Measurements from ENCODE around the gene SIGMAR1. TPM values are rescaled to one million over a fixed set of nuclear protein-coding genes. Genes with fewer than 3 reads are reported as not detected.

The SIGMAR1 gene
- total RNA-seq, 2 donors from 2014 or later = 26.7 to 57.1 TPM

- Histone ChIP-seq H3K27ac (peak overlapping the region in 3 of 4 donors; percentile 71 to 75 (median 71)), H3K27me3 (no peaks in the 10 kb centered on the region), H3K4me1 (peaks cover 60% of the 10 kb centered on the region), H3K4me3 (no peak overlapping the region), H3K36me3 (replicated peaks in 1 of 2; ENCODE audit: insufficient read depth in 1 of 2, low read depth in 2 of 2) (no peaks in the 10 kb centered on the region), H3K9me3 (no peaks in the 10 kb centered on the region)
- no peak for DNase-seq
- no peak for TF ChIP-seq CTCF (IDR thresholded peaks at IDR 0.05)
- no peak for TF ChIP-seq POLR2A (IDR thresholded peaks at IDR 0.05)
- WGBS, 2 donors = 43 to 55% methylated on average over 5 of the region's 5 CpGs
- intact Hi-C loops (cut with DNase I) = no loop called here
- no peak for ATAC-seq
Measured at GRCh38 chr9:34652602-34653000, 15.0 kb upstream of the SIGMAR1 start.

GRCh38 chr9:34651876-34652601, 14.5 kb upstream of the SIGMAR1 start, which contains the start of gene IL11RA:
Gene IL11RA (plus strand): TSS chr9:34652185. CDS start chr9:34655218, 3,033 bp downstream.
- Histone ChIP-seq H3K36me3 (replicated peaks in 1 of 2; ENCODE audit: insufficient read depth in 1 of 2, low read depth in 2 of 2) (no peaks in the 10 kb centered on the region), H3K9me3 (no peaks in the 10 kb centered on the region), H3K27me3 (no peaks in the 10 kb centered on the region), H3K27ac (peak within 1 kb of the TSS; percentile 60 to 75 (median 71)), H3K4me1 (peaks cover 66% of the 10 kb centered on the region), H3K4me3 (no peak within 1 kb of the TSS)
- whole genome bisulfite sequencing, 2 donors = 14 to 24% methylated on average over 16 to 23 of the region's 24 CpGs
- TF ChIP-seq CTCF (IDR thresholded peaks at IDR 0.05) (no peak), POLR2A (IDR thresholded peaks at IDR 0.05) (no peak)
- intact Hi-C loops (cut with DNase I) = no loop called here
- peak; percentile 62 for ATAC-seq
- peak; percentile 64 to 72 (median 72) for DNase-seq

- peaks cover 68% of the 10 kb centered on the region for H3K4me1 ChIP-seq
- WGBS, 2 donors = 49 to 61% methylated on average over 4 of the region's 4 CpGs
- peak in 3 of 4 donors; percentile 44 to 66 (median 46) for DNase-seq
- H3K36me3 ChIP-seq (replicated peaks in 1 of 2; ENCODE audit: insufficient read depth in 1 of 2, low read depth in 2 of 2) = no peaks in the 10 kb centered on the region
- no peak for ATAC-seq
- H3K27ac ChIP-seq = peak overlapping the region; percentile 60 to 75 (median 71)
- H3K4me3 ChIP-seq = no peak overlapping the region
- no peaks in the 10 kb centered on the region for H3K9me3 ChIP-seq
- H3K27me3 ChIP-seq = no peaks in the 10 kb centered on the region
- intact Hi-C loops (cut with DNase I) = no loop called here
- no peak for TF ChIP-seq CTCF (IDR thresholded peaks at IDR 0.05)
- no peak for TF ChIP-seq POLR2A (IDR thresholded peaks at IDR 0.05)
Measured at GRCh38 chr9:34651321-34651720, 13.7 kb upstream of the SIGMAR1 start.

DNA sequence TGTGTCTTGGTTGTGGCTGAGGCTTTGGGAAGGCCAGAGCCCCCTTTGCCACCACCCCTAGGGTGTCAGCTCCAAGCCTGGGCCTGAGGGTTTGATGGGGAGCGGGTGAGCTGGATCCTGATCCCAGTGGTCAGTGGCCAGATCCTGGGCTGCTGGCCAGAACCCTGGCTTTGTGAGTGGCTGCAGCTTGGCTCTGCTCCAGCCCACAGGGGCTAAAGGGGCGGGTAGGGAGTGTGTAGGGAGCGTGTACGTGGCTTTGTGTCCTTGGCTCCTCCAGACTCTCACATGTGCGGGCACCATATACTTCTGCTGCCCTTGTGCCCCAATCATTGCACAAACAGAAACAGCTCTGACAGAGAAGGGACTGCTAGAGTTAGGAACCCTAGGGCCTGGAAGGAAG, 13.2 kb upstream of the SIGMAR1 start:
- 65% methylated on average over 5 of the region's 5 CpGs; no CpG with 5 or more reads in 1 of the 2 donors for WGBS, 2 donors
- no peaks in the 10 kb centered on the region for H3K36me3 ChIP-seq (replicated peaks in 1 of 2; ENCODE audit: insufficient read depth in 1 of 2, low read depth in 2 of 2)
- H3K9me3 ChIP-seq = no peaks in the 10 kb centered on the region
- H3K27ac ChIP-seq = peak overlapping the region in 2 of 4 donors; percentile 71
- no peak for TF ChIP-seq CTCF (IDR thresholded peaks at IDR 0.05)
- TF ChIP-seq POLR2A (IDR thresholded peaks at IDR 0.05) = no peak
- ATAC-seq = no peak
- peaks cover 73% of the 10 kb centered on the region for H3K4me1 ChIP-seq
- intact Hi-C loops (cut with DNase I) = no loop called here
- no peak for DNase-seq
- H3K27me3 ChIP-seq = no peaks in the 10 kb centered on the region
- no peak overlapping the region for H3K4me3 ChIP-seq

DNA sequence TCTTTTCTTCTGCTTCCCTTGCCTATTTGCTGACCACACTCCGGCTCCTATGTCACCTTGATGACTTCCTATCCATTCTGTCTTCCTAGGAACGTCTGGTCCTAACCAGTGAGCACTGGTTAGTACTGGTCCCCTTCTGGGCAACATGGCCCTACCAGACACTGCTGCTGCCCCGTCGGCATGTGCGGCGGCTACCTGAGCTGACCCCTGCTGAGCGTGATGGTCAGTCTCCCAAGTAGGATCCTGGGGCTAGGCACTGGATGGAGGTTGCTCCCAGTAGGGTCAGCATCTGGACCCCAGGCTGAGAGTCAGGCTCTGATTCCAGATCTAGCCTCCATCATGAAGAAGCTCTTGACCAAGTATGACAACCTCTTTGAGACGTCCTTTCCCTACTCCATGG, 11.1 kb upstream of the SIGMAR1 start:
- no peaks in the 10 kb centered on the region for H3K27me3 ChIP-seq
- no peak for ATAC-seq
- no peaks in the 10 kb centered on the region for H3K36me3 ChIP-seq (replicated peaks in 1 of 2; ENCODE audit: insufficient read depth in 1 of 2, low read depth in 2 of 2)
- intact Hi-C loops (cut with DNase I) = no loop called here
- TF ChIP-seq POLR2A (IDR thresholded peaks at IDR 0.05) = no peak
- no peak for TF ChIP-seq CTCF (IDR thresholded peaks at IDR 0.05)
- H3K27ac ChIP-seq = no peak overlapping the region
- H3K9me3 ChIP-seq = no peaks in the 10 kb centered on the region
- 92 to 94% methylated on average over 7 to 8 of the region's 8 CpGs for WGBS, 2 donors
- DNase-seq = no peak
- H3K4me1 ChIP-seq = peaks cover 70% of the 10 kb centered on the region
- H3K4me3 ChIP-seq = no peak overlapping the region
